ENCODE data around the gene ZNF629. TPM values are rescaled to one million over a fixed set of nuclear protein-coding genes. Genes with fewer than 3 reads are reported as not detected.

Gene ZNF629
- total and polyA plus RNA-seq, 7 donors: 1.5 to 15.9 (median 7.8) TPM

DNA sequence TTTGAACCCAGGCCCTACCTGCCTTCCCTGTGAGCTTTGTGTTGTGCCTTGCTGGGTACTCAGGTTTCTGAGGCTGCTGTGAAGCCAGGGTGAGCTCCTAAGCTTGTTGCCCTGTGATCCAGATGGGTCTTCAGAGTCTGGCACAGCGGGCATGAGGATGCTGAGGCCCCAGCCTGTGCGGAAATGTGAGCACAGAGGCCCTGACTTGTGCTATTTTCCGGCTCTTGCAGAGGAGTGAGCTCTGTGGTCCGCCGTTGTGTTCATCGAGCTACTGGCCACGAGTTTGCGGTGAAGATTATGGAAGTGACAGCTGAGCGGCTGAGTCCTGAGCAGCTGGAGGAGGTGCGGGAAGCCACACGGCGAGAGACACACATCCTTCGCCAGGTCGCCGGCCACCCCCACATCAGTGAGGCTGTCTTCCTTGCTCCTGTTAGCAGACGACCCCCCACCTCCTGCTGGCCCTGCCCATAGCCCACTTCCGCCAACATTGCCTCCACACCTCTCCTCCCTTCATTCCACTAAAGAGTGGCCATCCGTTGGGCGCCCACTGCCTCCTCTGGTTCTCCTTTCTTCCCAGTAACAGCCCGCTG lies 36.0 kb downstream of the ZNF629 start:
- H3K4me1 ChIP-seq: no peaks in the 10 kb centered on the region
- peaks cover 0 to 54% of the 10 kb centered on the region in 2 donors for H3K36me3 ChIP-seq (ENCODE audit: insufficient read depth in 1 of 2, low read depth in 1 of 2)
- no peaks in the 10 kb centered on the region for H3K27me3 ChIP-seq (ENCODE audit: insufficient read depth in 3 of 3, low read length in 2 of 3)
- H3K9me3 ChIP-seq: no peaks in the 10 kb centered on the region
- H3K4me3 ChIP-seq: no peak overlapping the region
- 89 to 93% (median 89%) methylated on average over 19 to 20 of the region's 20 CpGs for WGBS, 3 donors
- TF ChIP-seq, protein P1, sequence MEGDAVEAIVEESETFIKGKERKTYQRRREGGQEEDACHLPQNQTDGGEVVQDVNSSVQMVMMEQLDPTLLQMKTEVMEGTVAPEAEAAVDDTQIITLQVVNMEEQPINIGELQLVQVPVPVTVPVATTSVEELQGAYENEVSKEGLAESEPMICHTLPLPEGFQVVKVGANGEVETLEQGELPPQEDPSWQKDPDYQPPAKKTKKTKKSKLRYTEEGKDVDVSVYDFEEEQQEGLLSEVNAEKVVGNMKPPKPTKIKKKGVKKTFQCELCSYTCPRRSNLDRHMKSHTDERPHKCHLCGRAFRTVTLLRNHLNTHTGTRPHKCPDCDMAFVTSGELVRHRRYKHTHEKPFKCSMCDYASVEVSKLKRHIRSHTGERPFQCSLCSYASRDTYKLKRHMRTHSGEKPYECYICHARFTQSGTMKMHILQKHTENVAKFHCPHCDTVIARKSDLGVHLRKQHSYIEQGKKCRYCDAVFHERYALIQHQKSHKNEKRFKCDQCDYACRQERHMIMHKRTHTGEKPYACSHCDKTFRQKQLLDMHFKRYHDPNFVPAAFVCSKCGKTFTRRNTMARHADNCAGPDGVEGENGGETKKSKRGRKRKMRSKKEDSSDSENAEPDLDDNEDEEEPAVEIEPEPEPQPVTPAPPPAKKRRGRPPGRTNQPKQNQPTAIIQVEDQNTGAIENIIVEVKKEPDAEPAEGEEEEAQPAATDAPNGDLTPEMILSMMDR (IDR thresholded peaks at IDR 0.05): no peak
- intact Hi-C loops (cut with DNase I): no loop called here
- H3K27ac ChIP-seq: no peak overlapping the region
- DNase-seq: no peak
- no peak for ATAC-seq

DNA sequence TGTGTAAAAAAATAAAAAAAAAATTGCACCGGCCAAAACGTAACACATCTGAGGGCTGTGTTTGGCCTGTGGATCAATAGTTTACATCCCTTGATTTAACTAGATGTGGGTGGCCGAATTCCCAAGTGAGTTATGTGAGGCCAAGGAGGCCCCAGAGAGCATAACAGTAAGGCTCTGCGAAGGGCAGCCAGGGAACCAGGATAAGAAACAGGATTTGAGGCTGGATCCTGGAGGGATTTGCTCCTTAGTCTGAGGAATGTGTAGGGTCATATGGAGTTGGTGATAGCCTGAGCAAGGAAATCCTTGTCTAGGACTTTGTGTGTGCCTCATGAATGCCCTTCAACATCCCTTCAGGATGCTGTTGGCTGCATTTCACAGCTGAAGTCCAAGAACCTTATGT lies 36.8 kb downstream of the ZNF629 start:
- intact Hi-C loops (cut with DNase I): no loop called here
- ATAC-seq (no peak), DNase-seq (no peak)
- H3K36me3 ChIP-seq (ENCODE audit: insufficient read depth in 1 of 2, low read depth in 1 of 2): peaks cover 0 to 54% of the 10 kb centered on the region in 2 donors
- H3K4me3 ChIP-seq: no peak overlapping the region
- no peaks in the 10 kb centered on the region for H3K9me3 ChIP-seq
- no peaks in the 10 kb centered on the region for H3K4me1 ChIP-seq
- H3K27ac ChIP-seq: no peak overlapping the region
- TF ChIP-seq, protein P1 (IDR thresholded peaks at IDR 0.05): no peak
- 89 to 90% (median 90%) methylated on average over 4 of the region's 4 CpGs for WGBS, 3 donors
- no peaks in the 10 kb centered on the region for H3K27me3 ChIP-seq (ENCODE audit: insufficient read depth in 3 of 3, low read length in 2 of 3)

DNA sequence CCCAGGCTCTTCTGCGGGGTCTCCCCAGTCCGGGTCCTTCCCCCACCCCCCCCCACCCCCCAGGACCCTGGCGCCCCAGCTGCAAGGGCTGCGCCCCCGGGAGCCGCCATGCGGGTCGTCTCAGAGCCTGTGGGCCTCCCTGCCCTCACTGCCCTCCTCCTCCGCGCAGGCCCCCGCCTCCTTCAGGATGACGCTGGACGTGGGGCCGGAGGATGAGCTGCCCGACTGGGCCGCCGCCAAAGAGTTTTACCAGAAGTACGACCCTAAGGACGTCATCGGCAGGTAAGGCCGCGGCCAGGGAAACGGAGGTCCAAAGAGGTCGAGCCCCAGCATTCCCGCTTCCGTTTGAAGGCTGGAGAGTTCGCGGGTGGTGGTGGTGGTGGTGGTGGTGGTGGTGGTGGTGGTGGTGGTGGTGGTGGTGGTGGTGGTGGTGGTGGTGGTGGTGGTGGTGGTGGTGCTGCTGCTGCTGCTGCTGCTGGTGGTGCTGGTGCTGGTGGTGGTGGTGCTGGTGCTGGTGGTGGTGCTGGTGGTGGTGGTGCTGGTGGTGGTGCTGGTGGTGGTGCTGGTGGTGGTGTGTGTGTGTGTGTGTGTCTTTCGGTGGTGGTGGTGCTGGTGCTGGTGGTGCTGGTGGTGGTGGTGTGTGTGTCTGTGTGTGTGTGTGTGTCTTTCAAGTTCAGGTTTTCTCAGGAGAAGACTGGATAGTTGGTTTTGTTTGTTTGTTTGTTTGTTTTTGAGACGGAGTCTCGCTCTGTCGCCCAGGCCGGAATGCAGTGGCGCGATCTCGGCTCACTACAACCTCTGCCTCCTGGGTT lies 38.2 kb downstream of the ZNF629 start:
- peak; percentile 50 to 71 for DNase-seq
- peak; percentile 19 to 47 (median 23) for ATAC-seq
- intact Hi-C loops (cut with DNase I): loop anchor here in 1 of 2 donors (5.0 kb wide), 1 partner anchor 37 kb away; no protein-coding TSS in a partner anchor

DNA sequence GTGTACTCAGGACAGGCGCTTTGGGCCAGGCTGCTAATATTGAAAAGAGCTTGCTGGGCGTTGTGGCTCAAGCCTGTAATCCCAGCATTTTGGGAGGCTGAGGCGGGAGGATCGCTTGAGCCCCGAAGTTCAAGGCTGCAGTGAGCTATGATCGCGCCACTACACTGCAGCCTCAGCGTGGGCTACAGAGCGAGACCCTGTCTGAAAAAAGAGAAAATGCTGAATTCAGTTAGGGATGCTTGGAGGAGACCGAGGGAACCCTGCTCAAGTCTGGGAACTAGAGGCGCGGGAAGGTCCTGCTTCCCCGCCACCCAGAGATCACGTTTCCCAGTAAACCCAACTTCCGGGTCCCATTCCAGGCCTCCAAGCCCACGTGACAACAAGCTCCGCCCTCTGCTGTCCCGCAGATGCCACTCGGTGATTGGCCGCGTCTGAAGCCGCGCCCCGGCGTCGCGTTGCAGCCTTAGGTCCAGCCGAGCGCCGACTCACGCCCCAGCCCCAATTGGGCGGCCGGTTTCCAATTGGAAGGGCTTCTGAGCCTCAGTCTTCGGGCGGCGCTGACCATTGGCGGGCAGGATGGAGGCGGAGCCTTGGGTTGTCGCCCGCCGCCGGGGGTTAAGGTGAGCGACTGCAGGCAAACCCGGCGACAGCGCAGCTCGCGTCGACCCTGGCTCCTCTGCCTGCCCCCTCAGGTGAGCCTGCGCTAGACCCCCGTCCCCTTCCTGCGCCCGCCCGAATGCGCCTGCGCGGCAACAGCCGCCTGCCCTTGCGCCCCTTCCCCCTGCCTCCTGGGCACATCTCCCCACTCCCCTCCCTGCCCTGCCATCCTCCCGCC lies 39.0 kb downstream of the ZNF629 start, which contains the start of gene PHKG2:
TSS of gene PHKG2 (plus strand) at position 627 of the 835 bp plus-strand sequence. CDS start 396 bp downstream, outside the sequence.
- intact Hi-C loops (cut with DNase I): loop anchor here in 1 of 2 donors (5.0 kb wide), 1 partner anchor 36 kb away; no protein-coding TSS in a partner anchor
- ATAC-seq: peak; percentile 97 to 99 (median 98)
- TF ChIP-seq, protein P1 (IDR thresholded peaks at IDR 0.05): no peak
- peak; percentile 100 for DNase-seq
- 2 to 3% (median 2%) methylated on average over 46 to 60 of the region's 60 CpGs for WGBS, 3 donors
- Histone ChIP-seq H3K36me3 (ENCODE audit: insufficient read depth in 1 of 2, low read depth in 1 of 2) (peaks cover 0 to 53% of the 10 kb centered on the region in 2 donors), H3K27ac (peak within 1 kb of the TSS; percentile 81), H3K4me1 (no peaks in the 10 kb centered on the region), H3K4me3 (peak within 1 kb of the TSS; percentile 78), H3K9me3 (no peaks in the 10 kb centered on the region), H3K27me3 (ENCODE audit: insufficient read depth in 3 of 3, low read length in 2 of 3) (no peaks in the 10 kb centered on the region)

More for the DNA sequence above, 38.2 kb downstream of the ZNF629 start:
- Histone ChIP-seq H3K27ac (peak overlapping the region; percentile 81), H3K4me1 (no peaks in the 10 kb centered on the region), H3K27me3 (ENCODE audit: insufficient read depth in 3 of 3, low read length in 2 of 3) (no peaks in the 10 kb centered on the region), H3K36me3 (ENCODE audit: insufficient read depth in 1 of 2, low read depth in 1 of 2) (peaks cover 0 to 54% of the 10 kb centered on the region in 2 donors), H3K9me3 (no peaks in the 10 kb centered on the region), H3K4me3 (peak overlapping the region; percentile 78)
- TF ChIP-seq, protein P1 (IDR thresholded peaks at IDR 0.05): no peak
- 12 to 16% (median 16%) methylated on average over 34 to 36 of the region's 36 CpGs for WGBS, 3 donors
